Activated T-helper 17 cell treated with anti-CD3 and anti-CD28 coated beads, Interleukin-2, amount 50 U/mL, for 72 hours (primary cell): ENCODE measurements around the gene ITGA6. TPM values are rescaled to one million over a fixed set of nuclear protein-coding genes. Genes with fewer than 3 reads are reported as not detected.
A peak's percentile ranks its signal among the peaks of the same experiment; 100 is the strongest.

ENCODE experiments used
- ATAC-seq: fragments of 150-1000 bp; cut with Tn5 transposase; replicated peaks from 2 replicates; pipeline ENCODE4 v1.10.0; 2021; ENCODE audit warnings: mild to moderate bottlenecking, moderate library complexity
- H3K27ac Mint-ChIP-seq: one replicate; pipeline ENCODE4 v1.8.0; 2022; ENCODE audit warnings: mixed read lengths
- H3K27me3 Mint-ChIP-seq: one replicate; pipeline ENCODE4 v1.8.0; 2022; ENCODE audit warnings: mixed read lengths
- H3K36me3 Mint-ChIP-seq: one replicate; pipeline ENCODE4 v1.8.0; 2022; ENCODE audit warnings: low read depth, mild to moderate bottlenecking, mixed read lengths
- H3K4me1 Mint-ChIP-seq: one replicate; pipeline ENCODE4 v1.8.0; 2022; ENCODE audit warnings: mixed read lengths
- H3K4me3 Mint-ChIP-seq: one replicate; pipeline ENCODE4 v1.8.0; 2022; ENCODE audit warnings: mild to moderate bottlenecking, mixed read lengths
- H3K9me3 Mint-ChIP-seq: one replicate; pipeline ENCODE4 v1.8.0; 2022; ENCODE audit warnings: mixed read lengths
- total RNA-seq, 2 donors: library from RNA; stranded (reverse); gene quantifications; one replicate each; pipeline ENCODE4 v1.2.3, GENCODE V29; 2022

The ITGA6 gene
- total RNA-seq = 1 to 10 TPM; 2.2 to 4.9 TPM

DNA sequence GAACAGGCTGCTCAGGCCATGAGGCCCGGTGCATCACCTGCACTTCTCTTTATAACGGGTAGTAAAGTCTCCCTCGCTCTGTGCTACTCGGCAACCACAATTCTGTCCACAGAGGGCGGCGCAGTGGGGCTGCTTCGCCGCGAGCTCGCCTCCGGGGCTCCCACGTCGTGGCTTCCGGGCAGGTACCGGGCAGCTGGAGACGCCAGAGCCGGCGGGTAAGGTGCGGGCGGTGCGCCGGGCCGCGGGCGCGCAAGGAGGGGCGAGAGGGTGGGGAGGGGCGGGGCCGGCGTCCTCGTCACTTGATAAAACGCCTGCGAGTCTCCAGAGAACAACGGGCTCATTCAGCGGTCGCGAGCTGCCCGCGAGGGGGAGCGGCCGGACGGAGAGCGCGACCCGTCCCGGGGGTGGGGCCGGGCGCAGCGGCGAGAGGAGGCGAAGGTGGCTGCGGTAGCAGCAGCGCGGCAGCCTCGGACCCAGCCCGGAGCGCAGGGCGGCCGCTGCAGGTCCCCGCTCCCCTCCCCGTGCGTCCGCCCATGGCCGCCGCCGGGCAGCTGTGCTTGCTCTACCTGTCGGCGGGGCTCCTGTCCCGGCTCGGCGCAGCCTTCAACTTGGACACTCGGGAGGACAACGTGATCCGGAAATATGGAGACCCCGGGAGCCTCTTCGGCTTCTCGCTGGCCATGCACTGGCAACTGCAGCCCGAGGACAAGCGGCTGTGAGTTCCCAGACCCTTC is at the start of gene ITGA6:
ITGA6 (plus strand) TSS at position 331 of the 734 bp plus-strand sequence.
- Mint-ChIP-seq H3K9me3 (no peaks in the 10 kb centered on the region), H3K27me3 (no peaks in the 10 kb centered on the region), H3K36me3 (no peaks in the 10 kb centered on the region), H3K27ac (no peak within 1 kb of the TSS), H3K4me1 (peaks cover 17% of the 10 kb centered on the region), H3K4me3 (peak within 1 kb of the TSS; percentile 76)
- ATAC-seq = peak; percentile 80

- ATAC-seq = no peak
- H3K9me3 Mint-ChIP-seq = no peaks in the 10 kb centered on the region
- no peak overlapping the region for H3K4me3 Mint-ChIP-seq
- no peaks in the 10 kb centered on the region for H3K36me3 Mint-ChIP-seq
- H3K4me1 Mint-ChIP-seq = no peaks in the 10 kb centered on the region
- no peak overlapping the region for H3K27ac Mint-ChIP-seq
- H3K27me3 Mint-ChIP-seq = peaks cover 3% of the 10 kb centered on the region
Observed at GRCh38 chr2:172380436-172381274, 46.7 kb upstream of the ITGA6 start.

- Mint-ChIP-seq H3K27ac (no peak overlapping the region), H3K4me1 (no peaks in the 10 kb centered on the region), H3K9me3 (no peaks in the 10 kb centered on the region), H3K36me3 (no peaks in the 10 kb centered on the region), H3K27me3 (peaks cover 3% of the 10 kb centered on the region), H3K4me3 (no peak overlapping the region)
- ATAC-seq = no peak
Observed at GRCh38 chr2:172381275-172382027, 45.9 kb upstream of the ITGA6 start.

DNA sequence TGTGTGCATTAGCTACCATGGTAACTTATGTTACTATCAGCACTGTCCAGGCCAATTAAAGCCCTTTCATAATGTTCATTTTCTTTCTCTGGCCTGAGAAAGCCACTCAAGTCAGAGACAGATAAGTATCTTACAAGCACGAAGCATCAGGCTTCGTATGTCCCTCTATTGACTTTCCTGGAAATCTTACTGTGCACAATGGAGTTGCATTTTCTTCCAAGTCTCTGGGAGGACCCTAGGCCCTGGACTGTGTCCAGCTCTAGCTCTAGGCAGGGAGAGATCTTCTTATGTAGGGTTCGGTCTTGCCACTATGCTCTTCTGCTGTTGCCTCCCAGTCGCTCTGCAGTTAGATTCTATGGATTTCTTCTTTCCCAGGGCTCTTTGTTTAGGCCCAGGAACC is 40.0 kb upstream of the ITGA6 start:
- no peak for ATAC-seq
- peaks cover 3% of the 10 kb centered on the region for H3K27me3 Mint-ChIP-seq
- H3K9me3 Mint-ChIP-seq = no peaks in the 10 kb centered on the region
- no peak overlapping the region for H3K4me3 Mint-ChIP-seq
- H3K36me3 Mint-ChIP-seq = no peaks in the 10 kb centered on the region
- H3K4me1 Mint-ChIP-seq = no peaks in the 10 kb centered on the region
- H3K27ac Mint-ChIP-seq = no peak overlapping the region

GRCh38 chr2:172389685-172390339 is 37.6 kb upstream of the ITGA6 start:
- Mint-ChIP-seq H3K9me3 (no peaks in the 10 kb centered on the region), H3K4me1 (no peaks in the 10 kb centered on the region)

DNA sequence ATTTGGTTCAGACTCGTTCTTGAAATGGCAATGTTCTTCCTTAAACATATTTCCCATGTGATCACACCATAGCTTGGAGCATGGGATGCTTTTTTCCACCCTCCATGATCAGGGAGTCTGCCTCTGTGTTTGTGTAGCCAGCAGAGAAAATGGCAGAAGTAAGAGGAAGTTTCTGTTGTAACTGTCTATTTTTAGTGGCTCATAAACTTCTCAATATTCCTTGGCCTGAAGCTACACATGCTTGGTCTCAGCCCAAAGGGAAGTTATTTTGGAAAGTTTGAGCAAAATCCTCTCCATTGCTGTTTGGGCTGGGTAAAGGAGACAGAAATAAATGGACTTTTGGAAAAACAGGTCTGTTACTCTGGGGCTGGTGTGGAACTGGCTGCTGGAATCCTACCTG is 33.4 kb upstream of the ITGA6 start:
- no peak overlapping the region for H3K4me3 Mint-ChIP-seq
- H3K36me3 Mint-ChIP-seq = no peaks in the 10 kb centered on the region
- no peaks in the 10 kb centered on the region for H3K9me3 Mint-ChIP-seq
- H3K4me1 Mint-ChIP-seq = no peaks in the 10 kb centered on the region
- no peaks in the 10 kb centered on the region for H3K27me3 Mint-ChIP-seq
- no peak overlapping the region for H3K27ac Mint-ChIP-seq
- ATAC-seq = no peak

More at GRCh38 chr2:172389685-172390339, 37.6 kb upstream of the ITGA6 start:
- Mint-ChIP-seq H3K36me3 (no peaks in the 10 kb centered on the region), H3K27ac (no peak overlapping the region), H3K4me3 (no peak overlapping the region), H3K27me3 (no peaks in the 10 kb centered on the region)
- ATAC-seq = no peak

- Mint-ChIP-seq H3K9me3 (no peaks in the 10 kb centered on the region), H3K4me1 (no peaks in the 10 kb centered on the region), H3K27ac (no peak overlapping the region), H3K36me3 (no peaks in the 10 kb centered on the region), H3K4me3 (no peak overlapping the region), H3K27me3 (no peaks in the 10 kb centered on the region)
- no peak for ATAC-seq
Observed at GRCh38 chr2:172395503-172395902, 31.9 kb upstream of the ITGA6 start.

DNA sequence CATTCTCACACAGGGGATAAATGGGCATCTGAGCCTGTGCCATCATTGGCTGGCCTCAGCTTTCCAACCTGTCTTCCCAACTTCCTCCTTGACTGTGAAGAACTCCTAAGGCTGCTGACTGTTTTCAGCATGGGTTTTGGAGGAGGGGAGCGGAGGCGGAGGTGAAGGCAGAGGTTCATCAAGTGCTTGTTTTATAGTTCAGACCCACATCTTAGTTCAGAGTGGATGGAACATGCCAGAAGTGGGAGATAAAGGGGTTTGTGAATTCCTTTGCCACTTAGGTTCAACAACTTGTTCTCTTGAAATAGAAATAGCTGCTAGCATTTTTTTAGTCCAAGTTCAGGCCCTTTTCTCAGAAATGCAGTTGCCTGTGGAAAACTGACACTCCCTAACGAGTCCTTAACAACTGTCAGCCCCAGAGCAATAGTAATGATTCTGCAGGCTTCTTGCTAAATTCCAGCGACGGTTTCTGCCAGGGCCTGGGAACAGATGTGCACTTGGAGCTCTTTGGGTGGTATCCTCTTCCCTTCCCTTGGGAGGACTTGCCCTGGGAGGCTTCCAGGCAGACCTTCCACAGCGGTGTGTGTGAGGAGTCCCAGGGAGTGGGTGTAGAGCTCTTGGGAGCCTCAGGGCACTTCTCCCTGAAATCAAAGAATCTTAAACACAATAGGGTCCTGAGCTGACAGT is 30.1 kb upstream of the ITGA6 start:
- Mint-ChIP-seq H3K27me3 (no peaks in the 10 kb centered on the region), H3K4me3 (no peak overlapping the region), H3K4me1 (no peaks in the 10 kb centered on the region), H3K36me3 (no peaks in the 10 kb centered on the region), H3K9me3 (no peaks in the 10 kb centered on the region), H3K27ac (no peak overlapping the region)
- ATAC-seq = no peak

GRCh38 chr2:172398440-172398839 is 28.9 kb upstream of the ITGA6 start:
- no peaks in the 10 kb centered on the region for H3K36me3 Mint-ChIP-seq
- H3K27ac Mint-ChIP-seq = no peak overlapping the region
- no peaks in the 10 kb centered on the region for H3K27me3 Mint-ChIP-seq
- no peak overlapping the region for H3K4me3 Mint-ChIP-seq
- no peaks in the 10 kb centered on the region for H3K4me1 Mint-ChIP-seq
- no peak for ATAC-seq
- no peaks in the 10 kb centered on the region for H3K9me3 Mint-ChIP-seq

- no peaks in the 10 kb centered on the region for H3K4me1 Mint-ChIP-seq
- no peaks in the 10 kb centered on the region for H3K27me3 Mint-ChIP-seq
Observed at GRCh38 chr2:172399765-172400164, 27.6 kb upstream of the ITGA6 start.

DNA sequence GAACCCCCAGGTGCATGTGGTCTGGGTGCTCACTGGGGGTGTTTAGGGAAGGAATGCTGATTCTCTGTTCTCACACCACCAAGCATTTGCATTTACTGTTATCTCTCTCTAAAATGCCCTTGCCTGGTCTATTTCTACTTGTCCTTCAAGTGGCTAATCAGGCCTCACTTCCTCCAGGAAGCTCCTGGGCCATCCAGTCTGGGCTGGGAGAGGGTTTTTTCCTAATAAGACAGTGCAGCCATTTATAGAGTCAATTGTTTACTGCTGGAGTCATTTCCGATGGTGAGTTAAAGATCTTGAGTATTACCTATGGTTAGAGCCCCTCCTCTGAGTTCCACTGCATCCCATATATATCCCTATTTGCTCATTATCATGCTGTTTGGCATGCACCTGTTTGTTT is 25.2 kb upstream of the ITGA6 start:
- Mint-ChIP-seq H3K4me3 (no peak overlapping the region), H3K4me1 (no peaks in the 10 kb centered on the region), H3K27me3 (no peaks in the 10 kb centered on the region), H3K36me3 (no peaks in the 10 kb centered on the region), H3K9me3 (no peaks in the 10 kb centered on the region), H3K27ac (no peak overlapping the region)
- no peak for ATAC-seq

More at GRCh38 chr2:172399765-172400164, 27.6 kb upstream of the ITGA6 start:
- Mint-ChIP-seq H3K27ac (no peak overlapping the region), H3K36me3 (no peaks in the 10 kb centered on the region), H3K9me3 (no peaks in the 10 kb centered on the region), H3K4me3 (no peak overlapping the region)
- ATAC-seq = no peak

DNA sequence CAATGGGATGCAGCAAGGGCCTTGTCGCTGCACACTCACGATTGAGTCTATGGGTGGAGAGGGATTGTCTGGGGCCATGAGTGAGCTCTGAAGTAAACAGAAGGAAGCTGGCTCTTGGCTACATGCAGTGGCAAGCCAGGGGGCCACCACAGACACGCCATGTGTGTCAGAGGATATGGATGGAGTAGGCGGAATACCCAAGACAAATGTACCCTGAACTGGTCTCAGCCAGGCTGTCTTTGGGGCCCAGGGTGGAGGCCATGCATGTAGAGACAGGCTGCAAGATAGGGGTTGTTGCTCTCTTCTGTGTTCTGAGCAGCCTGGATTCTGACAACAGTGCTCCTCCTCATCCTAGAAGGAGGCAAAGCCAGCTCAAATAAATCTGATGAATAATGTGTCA is 24.0 kb upstream of the ITGA6 start:
- no peak overlapping the region for H3K4me3 Mint-ChIP-seq
- H3K9me3 Mint-ChIP-seq = no peaks in the 10 kb centered on the region
- no peaks in the 10 kb centered on the region for H3K4me1 Mint-ChIP-seq
- no peaks in the 10 kb centered on the region for H3K36me3 Mint-ChIP-seq
- no peak overlapping the region for H3K27ac Mint-ChIP-seq
- no peaks in the 10 kb centered on the region for H3K27me3 Mint-ChIP-seq
- ATAC-seq = no peak

DNA sequence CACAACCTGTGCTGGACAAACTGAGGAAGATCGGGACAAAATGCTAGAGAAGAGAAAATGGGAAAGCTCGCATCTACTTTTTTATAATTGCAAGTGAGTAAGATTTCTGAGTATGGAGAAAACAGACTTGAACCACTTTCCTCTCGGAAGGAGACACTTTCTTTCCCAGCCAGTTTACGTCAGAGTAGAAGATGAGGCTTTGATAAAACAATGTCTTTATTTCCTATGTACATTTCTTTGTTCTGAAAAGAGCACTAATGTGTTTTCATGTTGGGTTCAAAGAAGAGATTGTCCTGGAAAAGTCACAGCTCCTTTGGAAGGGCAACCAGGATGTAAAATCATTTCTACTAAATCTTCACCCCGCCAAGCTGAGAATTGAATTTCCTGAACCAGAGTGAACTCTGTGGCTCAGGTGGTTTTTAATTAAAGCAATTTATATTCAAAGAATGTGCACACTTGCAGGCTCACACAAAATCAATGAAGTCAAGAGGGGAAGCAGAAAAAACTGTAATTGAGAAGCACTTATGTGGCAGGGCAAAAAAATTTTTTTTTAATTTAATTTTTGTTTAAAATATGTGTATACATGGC is 23.4 kb upstream of the ITGA6 start:
- no peak for ATAC-seq
- no peaks in the 10 kb centered on the region for H3K4me1 Mint-ChIP-seq

More for the DNA sequence above, 23.4 kb upstream of the ITGA6 start:
- Mint-ChIP-seq H3K9me3 (no peaks in the 10 kb centered on the region), H3K27ac (no peak overlapping the region), H3K4me3 (no peak overlapping the region), H3K27me3 (no peaks in the 10 kb centered on the region), H3K36me3 (no peaks in the 10 kb centered on the region)
